Vagina (tissue), 2 donors: ENCODE results near the gene HOXB7. TPM values are rescaled to one million over a fixed set of nuclear protein-coding genes. Genes with fewer than 3 reads are reported as not detected.

Experiments used
- DNase-seq, 2 donors: peaks; one replicate each; pipeline ENCODE4 v3.0.0-alpha.2; 2017; ENCODE audit errors: extremely low spot score in 2 of 2
- H3K27ac ChIP-seq: fragments of 200-600 bp; sonication (generic); one replicate; pipeline ENCODE4 v1.5.1; 2019
- H3K27me3 ChIP-seq: fragments of 200-600 bp; sonication (generic); one replicate; pipeline ENCODE4 v1.5.1; 2019
- H3K36me3 ChIP-seq, 2 donors: fragments of 200-600 bp; sonication (generic); one replicate each; pipeline ENCODE4 v1.5.1; 2017 to 2019
- H3K4me1 ChIP-seq: fragments of 200-600 bp; sonication (generic); one replicate; pipeline ENCODE4 v1.5.1; 2019
- H3K4me3 ChIP-seq, 2 donors: fragments of 200-600 bp; sonication (generic); 1 replicate in 1 of 2; 2 replicates in 1 of 2; pipeline ENCODE4 v1.5.1; 2016 to 2019
- H3K9me3 ChIP-seq: fragments of 200-600 bp; sonication (generic); one replicate; pipeline ENCODE4 v1.5.1; 2019
- POLR2A ChIP-seq, 2 donors: fragments of 450-650 bp; IDR thresholded peaks; one replicate each; pipeline ENCODE4 v1.6.1; 2017; ENCODE audit warnings: antibody characterized with exemption in 2 of 2, mild to moderate bottlenecking in 2 of 2, moderate library complexity in 2 of 2
- POLR2AphosphoS5 ChIP-seq, 2 donors: sonication (generic); formaldehyde crosslinking; IDR thresholded peaks; one replicate each; pipeline ENCODE4 v1.9.0; 2017; ENCODE audit warnings: antibody characterized with exemption in 2 of 2, mild to moderate bottlenecking in 2 of 2, low read depth in 1 of 2; ENCODE audit not compliant: insufficient read depth in 1 of 2
- intact Hi-C: fragments of 100-400 bp; cut with DNase I; formaldehyde crosslinking; loops from one replicate; pipeline ENCODE4 v1.15.1; 2023
- total RNA-seq: library from RNA; depleted of rRNA; stranded (reverse); fragments of >200 nt; gene quantifications from one replicate; pipeline ENCODE4 v1.2.3, GENCODE V29; 2016
- TF ChIP-seq, protein P1 (sequence below), 3 experiments: fragments of 450-650 bp in 2 of 3; fragments of 200-600 bp in 1 of 3; sonication (generic) in 1 of 3; IDR thresholded peaks; one replicate each; pipeline ENCODE4 v1.5.1; 2017 to 2019; ENCODE audit warnings: antibody characterized with exemption in 3 of 3, mild to moderate bottlenecking in 2 of 3, moderate library complexity in 2 of 3

The HOXB7 gene
- total RNA-seq, 1 donor from 2014 or later = 3.2 TPM

DNA sequence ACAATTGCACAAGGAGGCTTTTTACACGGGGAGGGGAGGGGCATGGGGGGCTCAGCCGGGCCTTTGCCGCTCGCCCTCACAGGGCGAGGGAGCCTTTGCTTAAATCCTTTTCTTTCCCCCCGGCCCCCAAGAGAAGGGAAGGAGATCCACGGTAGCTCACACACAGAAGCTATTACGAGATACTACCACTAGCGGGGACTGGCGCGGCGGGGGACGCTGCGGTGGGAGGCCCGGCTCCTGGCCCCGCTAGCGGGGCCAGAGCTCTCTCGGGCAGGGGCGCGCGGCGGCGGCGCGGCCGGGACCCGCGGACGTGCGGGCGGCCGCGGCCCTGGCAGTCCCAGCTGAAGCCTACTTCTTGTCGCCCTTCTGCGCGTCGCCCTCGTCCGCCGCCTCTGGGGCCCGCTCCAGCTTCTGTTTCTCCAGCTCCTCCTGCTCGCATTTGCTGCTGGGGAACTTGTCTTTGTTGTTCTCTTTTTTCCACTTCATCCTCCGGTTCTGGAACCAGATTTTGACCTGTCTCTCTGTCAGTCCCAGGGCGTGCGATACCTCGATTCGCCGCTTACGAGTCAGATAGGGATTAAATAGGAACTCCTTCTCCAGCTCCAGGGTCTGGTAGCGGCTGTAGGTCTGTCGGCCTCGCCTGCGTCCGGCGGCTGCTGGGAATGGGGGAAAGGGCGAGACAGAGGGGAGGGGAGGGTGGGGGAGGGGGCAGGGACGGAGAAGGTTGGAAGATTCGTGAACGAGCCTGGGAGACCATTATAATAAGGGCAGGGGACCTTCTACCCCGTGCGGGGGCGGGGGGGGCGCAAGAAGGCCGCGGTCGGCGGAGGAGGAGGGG, 2.3 kb upstream of the HOXB7 start:
- Histone ChIP-seq H3K27me3 (peaks cover 18% of the 10 kb centered on the region), H3K4me3 (peak overlapping the region; percentile 42 to 60), H3K27ac (peak overlapping the region; percentile 49), H3K9me3 (no peaks in the 10 kb centered on the region), H3K4me1 (peaks cover 34% of the 10 kb centered on the region), H3K36me3 (no peaks in the 10 kb centered on the region)
- TF ChIP-seq, protein P1, sequence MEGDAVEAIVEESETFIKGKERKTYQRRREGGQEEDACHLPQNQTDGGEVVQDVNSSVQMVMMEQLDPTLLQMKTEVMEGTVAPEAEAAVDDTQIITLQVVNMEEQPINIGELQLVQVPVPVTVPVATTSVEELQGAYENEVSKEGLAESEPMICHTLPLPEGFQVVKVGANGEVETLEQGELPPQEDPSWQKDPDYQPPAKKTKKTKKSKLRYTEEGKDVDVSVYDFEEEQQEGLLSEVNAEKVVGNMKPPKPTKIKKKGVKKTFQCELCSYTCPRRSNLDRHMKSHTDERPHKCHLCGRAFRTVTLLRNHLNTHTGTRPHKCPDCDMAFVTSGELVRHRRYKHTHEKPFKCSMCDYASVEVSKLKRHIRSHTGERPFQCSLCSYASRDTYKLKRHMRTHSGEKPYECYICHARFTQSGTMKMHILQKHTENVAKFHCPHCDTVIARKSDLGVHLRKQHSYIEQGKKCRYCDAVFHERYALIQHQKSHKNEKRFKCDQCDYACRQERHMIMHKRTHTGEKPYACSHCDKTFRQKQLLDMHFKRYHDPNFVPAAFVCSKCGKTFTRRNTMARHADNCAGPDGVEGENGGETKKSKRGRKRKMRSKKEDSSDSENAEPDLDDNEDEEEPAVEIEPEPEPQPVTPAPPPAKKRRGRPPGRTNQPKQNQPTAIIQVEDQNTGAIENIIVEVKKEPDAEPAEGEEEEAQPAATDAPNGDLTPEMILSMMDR (IDR thresholded peaks at IDR 0.05) = no peak
- no peak for TF ChIP-seq POLR2AphosphoS5 (IDR thresholded peaks at IDR 0.05; ENCODE audit: insufficient read depth in 1 of 2, low read depth in 1 of 2)
- TF ChIP-seq POLR2A (IDR thresholded peaks at IDR 0.05) = no peak
- DNase-seq = no peak
- intact Hi-C loops = no loop called here

DNA sequence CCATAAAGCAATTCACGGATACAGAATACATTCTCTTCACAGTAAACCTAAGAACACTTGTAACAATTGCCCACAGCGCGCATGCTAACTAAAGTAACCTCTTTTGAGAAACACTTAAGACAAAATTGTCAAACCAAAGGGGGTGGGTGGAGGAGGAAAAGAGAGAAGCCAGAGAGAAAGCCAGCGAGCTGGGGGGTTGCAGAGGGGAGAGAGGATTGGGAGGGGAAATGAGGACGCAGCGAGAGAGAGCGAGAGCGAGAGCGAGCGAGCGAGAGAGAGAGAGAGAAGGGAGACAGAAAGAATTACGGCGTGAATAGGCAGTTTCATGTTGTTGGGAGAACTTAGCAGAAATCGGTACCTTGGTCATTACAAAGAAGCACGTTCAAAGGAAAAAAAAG, 1.6 kb upstream of the HOXB7 start:
- Histone ChIP-seq H3K36me3 (no peaks in the 10 kb centered on the region), H3K27me3 (peaks cover 18% of the 10 kb centered on the region), H3K9me3 (no peaks in the 10 kb centered on the region), H3K4me1 (peaks cover 28% of the 10 kb centered on the region), H3K27ac (peak overlapping the region; percentile 49), H3K4me3 (peak overlapping the region; percentile 42 to 60)
- DNase-seq = no peak
- intact Hi-C loops = no loop called here
- TF ChIP-seq, protein P1 (IDR thresholded peaks at IDR 0.05) = no peak
- TF ChIP-seq POLR2AphosphoS5 (IDR thresholded peaks at IDR 0.05; ENCODE audit: insufficient read depth in 1 of 2, low read depth in 1 of 2) (no peak), POLR2A (IDR thresholded peaks at IDR 0.05) (no peak)

DNA sequence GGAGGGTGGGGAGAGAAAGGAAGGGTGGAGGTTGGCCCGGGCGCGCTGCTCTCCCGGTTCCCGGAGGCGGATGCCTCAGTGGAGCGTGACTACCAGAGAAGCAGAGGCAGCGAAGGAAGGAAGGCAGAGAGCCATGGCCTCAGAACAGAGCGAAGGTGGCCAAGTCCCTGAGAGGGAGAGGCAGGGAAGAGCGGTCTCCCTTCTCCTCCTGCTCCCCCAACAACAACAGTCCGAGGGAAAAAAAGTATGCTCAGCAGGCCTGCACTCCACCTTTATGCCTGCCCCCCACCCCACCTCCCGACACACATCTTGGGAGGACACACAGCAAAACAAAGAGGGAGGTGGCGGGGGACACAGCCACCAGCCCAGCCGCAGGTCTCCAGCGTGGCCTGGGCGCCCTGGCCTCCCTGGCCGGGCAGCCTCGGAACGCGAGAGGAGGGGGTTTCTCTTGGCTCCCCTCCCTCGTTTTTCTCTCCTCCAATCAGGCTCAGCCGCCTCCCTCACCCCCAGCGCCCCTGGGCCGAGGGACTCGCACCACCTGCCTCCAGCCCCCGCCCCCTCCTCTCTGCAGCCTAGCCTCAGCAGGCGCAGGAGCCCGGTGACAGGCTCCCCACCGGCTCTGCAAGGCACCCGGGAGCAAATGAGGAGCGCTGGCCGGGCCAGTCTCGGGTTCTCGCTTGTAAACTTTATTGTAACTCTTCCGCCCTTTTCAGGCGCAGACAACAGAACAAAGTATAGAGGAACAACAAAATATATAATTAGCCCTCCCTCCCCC, 1.1 kb upstream of the HOXB7 start:
- Histone ChIP-seq H3K27ac (peak overlapping the region; percentile 49), H3K4me1 (peaks cover 28% of the 10 kb centered on the region)
- intact Hi-C loops = no loop called here

DNA sequence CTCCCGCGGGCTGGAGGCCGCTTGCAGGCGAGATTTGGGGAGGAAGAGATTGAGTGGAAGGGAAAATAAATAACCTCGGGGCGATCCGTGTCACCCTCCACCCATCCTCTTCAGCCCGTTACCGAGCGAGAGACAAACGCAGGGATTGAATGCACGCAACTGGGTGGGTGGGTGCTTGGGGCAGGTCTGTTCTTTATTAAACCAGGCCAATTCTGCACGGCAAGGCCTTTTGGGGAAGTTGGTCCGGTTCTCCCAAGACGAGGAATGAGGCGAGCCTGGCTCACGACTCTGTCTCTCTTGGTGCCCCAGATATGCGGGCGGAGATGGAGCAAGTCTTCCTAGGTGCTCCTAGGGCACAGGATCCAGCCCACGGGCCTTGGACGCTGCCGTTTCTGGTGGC, 396 bp upstream of the HOXB7 start:
- Histone ChIP-seq H3K27ac (peak overlapping the region; percentile 49), H3K36me3 (no peaks in the 10 kb centered on the region), H3K27me3 (peaks cover 18% of the 10 kb centered on the region), H3K4me1 (peaks cover 28% of the 10 kb centered on the region), H3K4me3 (peak overlapping the region; percentile 42 to 60), H3K9me3 (no peaks in the 10 kb centered on the region)
- no peak for DNase-seq
- TF ChIP-seq, protein P1 (IDR thresholded peaks at IDR 0.05) = no peak
- no peak for TF ChIP-seq POLR2AphosphoS5 (IDR thresholded peaks at IDR 0.05; ENCODE audit: insufficient read depth in 1 of 2, low read depth in 1 of 2)
- no peak for TF ChIP-seq POLR2A (IDR thresholded peaks at IDR 0.05)
- intact Hi-C loops = no loop called here

More for the DNA sequence above, 1.1 kb upstream of the HOXB7 start:
- TF ChIP-seq POLR2A (IDR thresholded peaks at IDR 0.05) = no peak
- TF ChIP-seq POLR2AphosphoS5 (IDR thresholded peaks at IDR 0.05; ENCODE audit: insufficient read depth in 1 of 2, low read depth in 1 of 2) = no peak
- DNase-seq = no peak
- Histone ChIP-seq H3K4me3 (peak overlapping the region; percentile 42 to 60), H3K36me3 (no peaks in the 10 kb centered on the region), H3K9me3 (no peaks in the 10 kb centered on the region), H3K27me3 (peaks cover 18% of the 10 kb centered on the region)

DNA sequence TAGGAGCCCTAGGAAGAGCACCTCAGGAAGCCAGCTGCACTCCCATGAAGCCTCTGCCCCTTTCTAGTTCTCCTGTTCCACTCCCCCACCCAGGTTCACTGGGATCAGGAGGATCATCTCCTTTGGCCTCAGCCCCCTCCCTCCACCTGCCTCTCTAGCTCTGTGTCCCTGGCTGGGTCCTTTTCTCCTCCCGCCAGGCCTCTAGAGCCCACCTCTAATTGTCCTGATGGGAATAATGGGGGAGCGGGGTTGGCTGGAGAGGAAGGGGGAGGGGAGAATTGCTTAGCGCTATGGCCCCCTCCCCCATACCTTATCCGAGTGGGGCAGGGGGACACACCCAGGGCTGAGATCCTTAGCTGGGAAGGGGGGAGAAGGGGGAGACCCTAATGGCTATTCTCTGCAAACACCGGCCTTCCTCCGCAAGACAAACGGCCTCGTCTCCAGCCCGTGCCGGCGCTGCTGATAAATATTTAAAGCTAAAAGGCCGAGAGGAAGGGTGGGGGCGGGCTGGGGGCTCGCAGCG, 997 bp downstream of the HOXB7 start:
- intact Hi-C loops = no loop called here
- Histone ChIP-seq H3K27ac (peak overlapping the region; percentile 49), H3K9me3 (no peaks in the 10 kb centered on the region), H3K27me3 (peaks cover 12% of the 10 kb centered on the region), H3K36me3 (no peaks in the 10 kb centered on the region), H3K4me3 (peak overlapping the region; percentile 42 to 60), H3K4me1 (peaks cover 28% of the 10 kb centered on the region)
- DNase-seq = no peak
- TF ChIP-seq POLR2A (IDR thresholded peaks at IDR 0.05) = no peak
- TF ChIP-seq, protein P1 (IDR thresholded peaks at IDR 0.05) = no peak
- TF ChIP-seq POLR2AphosphoS5 (IDR thresholded peaks at IDR 0.05; ENCODE audit: insufficient read depth in 1 of 2, low read depth in 1 of 2) = no peak
